ENCODE data around the gene CAV3.

DNA sequence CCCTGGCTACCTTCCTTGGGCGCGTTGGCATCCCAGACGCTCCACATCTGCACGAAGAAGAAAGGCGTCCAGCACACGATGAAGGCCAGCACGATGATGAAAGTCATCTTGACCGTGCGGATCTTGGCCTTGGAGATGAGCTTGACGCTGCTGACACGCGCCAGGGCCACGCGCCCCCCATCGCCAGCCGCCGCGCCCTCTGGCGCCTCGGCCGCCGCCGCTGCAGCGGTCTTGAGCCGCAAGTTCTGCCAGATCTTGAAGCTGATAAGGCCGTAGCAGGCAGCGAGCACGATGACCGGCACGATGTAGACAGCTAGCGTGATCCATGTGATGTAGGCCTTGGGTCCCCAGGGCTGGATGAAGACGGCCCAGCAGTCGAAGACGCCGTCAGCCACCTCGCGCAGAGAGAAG, 33.7 kb downstream of the CAV3 start:
- TF ChIP-seq, protein P1, sequence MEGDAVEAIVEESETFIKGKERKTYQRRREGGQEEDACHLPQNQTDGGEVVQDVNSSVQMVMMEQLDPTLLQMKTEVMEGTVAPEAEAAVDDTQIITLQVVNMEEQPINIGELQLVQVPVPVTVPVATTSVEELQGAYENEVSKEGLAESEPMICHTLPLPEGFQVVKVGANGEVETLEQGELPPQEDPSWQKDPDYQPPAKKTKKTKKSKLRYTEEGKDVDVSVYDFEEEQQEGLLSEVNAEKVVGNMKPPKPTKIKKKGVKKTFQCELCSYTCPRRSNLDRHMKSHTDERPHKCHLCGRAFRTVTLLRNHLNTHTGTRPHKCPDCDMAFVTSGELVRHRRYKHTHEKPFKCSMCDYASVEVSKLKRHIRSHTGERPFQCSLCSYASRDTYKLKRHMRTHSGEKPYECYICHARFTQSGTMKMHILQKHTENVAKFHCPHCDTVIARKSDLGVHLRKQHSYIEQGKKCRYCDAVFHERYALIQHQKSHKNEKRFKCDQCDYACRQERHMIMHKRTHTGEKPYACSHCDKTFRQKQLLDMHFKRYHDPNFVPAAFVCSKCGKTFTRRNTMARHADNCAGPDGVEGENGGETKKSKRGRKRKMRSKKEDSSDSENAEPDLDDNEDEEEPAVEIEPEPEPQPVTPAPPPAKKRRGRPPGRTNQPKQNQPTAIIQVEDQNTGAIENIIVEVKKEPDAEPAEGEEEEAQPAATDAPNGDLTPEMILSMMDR (optimal IDR thresholded peaks at IDR 0.05 in 1 of 3, IDR thresholded peaks at IDR 0.05 in 1 of 3, conservative IDR thresholded peaks at IDR 0.05 in 1 of 3; ENCODE audit: extremely low read depth in 1 of 3, insufficient read depth in 2 of 3, low read length in 3 of 3) = no peak
- TF ChIP-seq EZH2 (IDR thresholded peaks at IDR 0.05; ENCODE audit: low read length) = no peak
